NCI-H510A (cell line): Measurements from ENCODE around the gene LHX4.

ENCODE experiments used
- DNase-seq: peaks from one replicate; lab custom pipeline; 2025; lab: John Stamatoyannopoulos, UW

LHX4 gene

DNA sequence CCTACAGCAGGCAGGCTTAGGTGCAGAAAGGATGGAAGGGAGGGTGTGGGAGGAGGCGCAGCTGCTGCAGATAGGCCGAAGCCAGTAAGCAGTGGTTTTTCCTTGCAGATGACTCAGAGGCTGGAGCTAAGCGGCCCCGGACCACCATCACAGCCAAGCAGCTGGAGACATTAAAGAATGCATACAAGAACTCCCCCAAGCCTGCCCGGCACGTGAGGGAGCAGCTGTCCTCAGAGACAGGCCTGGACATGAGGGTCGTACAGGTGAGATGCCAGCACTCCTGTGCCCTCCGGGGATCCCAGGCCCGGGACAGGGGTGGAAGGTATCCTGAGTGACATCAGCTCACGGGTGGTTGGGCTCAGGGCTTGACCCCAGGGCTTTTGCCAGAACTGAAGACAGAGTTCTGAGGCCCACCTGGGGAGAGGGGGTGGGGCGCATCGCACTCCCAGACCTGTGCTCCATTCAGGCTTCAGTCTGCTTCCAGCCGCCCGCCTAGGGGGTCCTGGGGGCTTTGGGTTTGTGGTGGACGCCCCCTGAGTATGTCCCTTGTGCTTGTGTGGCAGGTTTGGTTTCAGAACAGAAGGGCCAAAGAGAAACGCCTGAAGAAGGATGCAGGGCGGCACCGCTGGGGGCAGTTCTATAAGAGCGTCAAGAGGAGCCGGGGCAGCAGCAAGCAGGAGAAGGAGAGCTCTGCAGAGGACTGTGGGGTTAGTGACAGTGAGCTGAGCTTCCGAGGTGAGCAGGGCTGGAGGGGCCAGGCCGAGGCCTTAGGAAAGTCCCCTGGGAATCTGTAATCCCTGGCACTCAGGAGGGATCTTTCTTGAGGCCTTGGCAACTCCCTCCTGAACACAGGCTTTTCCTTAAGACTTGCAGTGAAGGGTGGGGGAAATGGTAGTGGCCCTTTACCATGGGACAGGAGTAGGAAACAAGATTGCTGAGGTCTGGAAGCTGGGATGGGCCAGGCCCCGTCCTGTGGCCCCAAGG lies 41.5 kb downstream of the LHX4 start:
- DNase-seq = no peak

DNA sequence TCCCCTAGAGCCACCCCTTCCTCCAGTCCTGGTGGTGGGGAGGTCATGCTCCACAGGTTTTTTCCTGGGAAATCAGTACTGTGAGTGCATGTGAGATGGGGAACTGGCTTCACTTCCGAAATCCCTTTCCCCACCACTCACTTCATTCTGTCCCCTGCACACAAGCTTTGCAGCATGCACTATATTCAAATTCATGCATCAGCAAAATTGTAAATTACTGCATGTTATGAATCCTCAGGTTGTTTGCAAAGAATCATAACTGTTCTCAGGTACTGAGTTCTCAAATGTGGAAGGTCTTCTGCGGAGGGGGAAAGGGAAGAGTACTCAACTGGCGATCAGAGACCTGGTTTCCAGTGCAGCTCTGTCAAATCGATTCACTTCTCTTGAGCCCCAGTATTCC lies 42.3 kb downstream of the LHX4 start:
- DNase-seq = no peak

DNA sequence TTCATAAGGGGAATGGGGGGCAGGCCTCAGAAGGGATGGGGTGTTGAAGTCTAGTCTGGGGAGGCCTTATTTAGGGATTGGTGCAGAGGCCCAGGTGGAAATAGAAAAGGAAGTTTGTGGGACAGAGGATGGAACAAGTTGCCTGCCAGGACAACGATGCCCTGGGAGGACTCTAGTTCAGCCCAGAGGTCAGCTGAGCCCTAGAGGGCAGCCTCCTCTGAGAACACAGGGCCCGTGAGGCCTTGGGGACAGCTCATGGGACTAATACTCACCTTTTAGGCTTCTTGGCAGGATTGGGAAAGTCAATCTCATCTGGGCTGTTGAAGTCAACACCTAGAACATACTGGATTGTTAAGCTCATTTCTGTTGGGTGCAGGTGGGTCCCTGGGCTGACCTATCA lies 43.0 kb downstream of the LHX4 start:
- DNase-seq = no peak

DNA sequence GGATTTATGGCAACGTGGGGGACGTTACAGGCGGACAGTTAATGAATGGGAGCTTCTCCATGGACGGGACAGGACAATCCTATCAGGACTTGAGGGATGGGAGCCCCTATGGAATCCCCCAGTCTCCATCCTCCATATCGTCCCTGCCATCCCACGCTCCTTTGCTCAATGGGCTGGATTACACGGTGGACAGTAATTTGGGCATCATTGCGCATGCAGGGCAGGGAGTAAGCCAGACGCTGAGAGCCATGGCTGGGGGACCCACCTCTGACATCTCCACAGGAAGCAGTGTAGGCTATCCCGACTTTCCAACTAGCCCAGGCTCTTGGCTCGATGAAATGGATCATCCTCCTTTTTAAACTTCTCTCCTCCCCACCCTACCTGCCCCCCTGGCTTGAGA lies 44.2 kb downstream of the LHX4 start:
- no peak for DNase-seq

DNA sequence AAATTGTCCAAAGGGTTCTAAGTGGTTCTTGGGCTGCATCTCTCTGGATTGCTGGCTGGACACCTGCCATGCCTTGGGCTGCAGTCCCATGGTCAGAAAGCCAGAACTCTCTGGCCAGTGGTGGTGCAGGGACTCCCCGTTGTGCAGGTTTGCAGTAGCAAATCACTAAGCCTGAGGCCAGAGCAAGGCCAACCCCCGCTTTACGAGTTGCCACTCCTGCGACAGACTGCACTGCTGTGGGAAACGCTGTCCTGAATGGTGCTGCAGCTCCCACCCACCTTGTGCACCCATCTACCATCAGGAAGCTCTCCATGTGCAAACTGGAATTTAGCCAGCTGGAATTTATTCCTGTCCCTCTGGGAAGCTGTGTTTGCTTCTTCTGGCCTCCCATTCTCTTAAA lies 45.7 kb downstream of the LHX4 start:
- no peak for DNase-seq

DNA sequence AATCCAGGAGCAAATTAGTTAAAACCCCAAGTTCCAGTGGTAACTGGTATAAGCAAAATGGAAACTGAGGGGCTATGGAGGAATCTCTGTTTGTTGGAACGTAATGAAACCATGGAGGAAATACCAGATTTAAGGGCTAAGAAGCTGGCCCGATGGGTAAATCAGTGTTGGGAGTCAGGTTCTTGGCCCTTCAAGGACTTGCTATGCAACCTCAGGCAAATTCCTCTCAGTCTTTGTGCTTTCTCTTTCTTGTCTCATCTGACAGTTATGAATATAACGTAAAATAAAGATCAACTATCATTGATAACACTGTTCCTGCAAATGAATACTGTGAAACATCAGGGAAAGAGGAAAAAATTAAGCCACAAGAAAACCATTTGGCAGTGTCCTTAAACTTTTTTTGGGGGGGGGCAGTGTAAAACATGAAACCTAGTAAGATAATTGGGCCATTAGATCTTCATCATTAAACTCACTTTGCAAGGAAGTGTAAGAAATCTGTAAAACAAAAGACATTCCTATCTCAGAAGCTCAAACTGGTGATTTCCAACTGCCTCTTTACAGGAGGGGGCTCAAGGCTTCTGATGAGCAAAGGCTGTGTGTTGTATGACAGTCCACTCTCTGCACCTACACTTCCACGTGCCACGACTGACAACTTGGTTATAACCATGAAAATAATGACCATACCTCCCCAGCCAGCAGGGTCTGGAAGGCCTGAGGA lies 47.6 kb downstream of the LHX4 start:
- DNase-seq = no peak

DNA sequence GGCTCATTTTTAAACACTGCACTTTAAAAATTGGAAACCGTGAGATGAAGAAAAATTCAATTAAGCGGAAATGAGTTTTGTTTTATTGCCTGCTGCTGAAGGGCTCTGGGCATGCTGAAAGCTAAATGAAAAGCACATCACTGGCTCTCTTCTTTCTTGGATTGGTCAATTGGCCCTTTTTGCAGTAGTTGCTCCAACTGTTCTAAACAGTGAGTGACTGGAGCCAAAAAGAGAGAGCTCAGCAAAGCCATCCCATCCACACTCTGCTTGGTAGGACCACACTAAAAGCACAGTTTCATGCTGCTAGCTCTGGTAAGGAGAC lies 48.1 kb downstream of the LHX4 start:
- no peak for DNase-seq

DNA sequence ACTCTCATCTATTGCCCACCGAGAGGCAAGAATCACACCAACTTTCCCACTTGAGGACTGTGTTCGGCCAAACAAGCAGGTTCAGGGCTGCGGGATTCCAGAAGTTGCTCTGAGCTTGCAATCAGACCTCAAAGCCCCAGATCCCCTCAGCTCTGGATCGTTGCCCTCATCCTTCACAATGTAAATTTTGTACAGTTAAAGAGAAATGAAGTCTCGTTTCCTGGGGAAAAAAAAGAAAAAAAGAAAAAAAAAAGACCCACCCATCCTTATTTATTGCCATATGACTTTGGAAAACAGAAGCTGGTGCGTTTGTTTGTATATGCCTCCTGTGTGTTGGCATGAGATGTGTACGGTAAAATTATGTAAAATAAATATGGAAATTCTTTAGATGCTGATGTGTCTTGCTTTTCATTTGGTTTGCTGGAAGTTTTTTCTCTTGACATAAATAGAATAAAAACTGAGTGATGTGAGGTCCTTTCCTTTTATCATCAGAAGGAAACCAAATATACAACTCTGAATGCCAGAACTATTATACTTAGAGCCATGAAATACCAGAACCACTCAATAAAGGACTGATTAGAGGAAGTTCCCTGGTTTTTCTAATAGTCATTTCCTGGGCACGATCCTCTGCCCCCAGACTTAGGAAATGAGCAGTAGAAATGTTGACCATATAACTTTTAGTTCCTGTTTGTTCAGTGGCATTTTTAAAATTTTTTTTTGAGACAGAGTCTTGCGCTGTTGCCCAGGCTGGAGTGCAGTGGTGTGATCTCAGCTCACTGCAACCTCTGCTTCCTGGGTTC lies 48.7 kb downstream of the LHX4 start:
- DNase-seq = no peak

DNA sequence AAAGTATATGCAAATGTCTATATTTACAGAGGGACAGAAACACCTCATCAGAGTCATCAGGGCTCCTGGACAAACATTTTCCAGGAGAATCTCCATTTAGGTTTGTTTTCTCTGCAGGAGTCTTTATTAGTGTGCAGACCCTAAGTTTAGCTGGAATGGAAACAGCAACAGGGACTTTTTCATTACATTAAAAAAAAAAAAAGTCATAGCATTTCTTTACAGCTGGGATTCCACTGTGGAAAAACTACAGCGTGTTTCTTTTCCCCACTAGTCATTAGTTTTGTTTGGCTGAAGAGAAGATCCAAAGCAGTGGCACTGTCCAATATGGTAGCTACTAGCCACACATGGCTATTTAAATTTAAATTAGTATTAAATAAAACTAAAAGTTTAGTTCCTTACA lies 49.6 kb downstream of the LHX4 start:
- DNase-seq = no peak

DNA sequence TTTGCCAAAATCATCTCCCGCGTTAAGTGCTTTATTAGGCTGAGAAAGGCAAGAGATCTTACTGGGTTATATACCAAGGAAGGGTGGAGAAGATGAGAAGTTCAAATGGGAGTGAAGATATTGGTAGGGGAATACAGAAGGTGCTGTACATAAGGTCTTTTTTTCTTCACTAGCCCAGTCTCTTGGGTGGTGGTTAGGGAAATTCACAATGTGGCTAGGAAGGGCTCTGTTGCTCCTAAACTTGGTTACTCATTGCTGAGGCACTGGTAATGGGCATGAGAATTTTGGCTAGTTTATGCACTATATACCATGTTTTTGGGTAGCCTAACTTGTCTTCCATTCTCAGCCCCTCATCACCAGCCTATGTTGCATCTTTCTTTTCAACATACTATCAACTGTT lies 50.6 kb downstream of the LHX4 start:
- no peak for DNase-seq

DNA sequence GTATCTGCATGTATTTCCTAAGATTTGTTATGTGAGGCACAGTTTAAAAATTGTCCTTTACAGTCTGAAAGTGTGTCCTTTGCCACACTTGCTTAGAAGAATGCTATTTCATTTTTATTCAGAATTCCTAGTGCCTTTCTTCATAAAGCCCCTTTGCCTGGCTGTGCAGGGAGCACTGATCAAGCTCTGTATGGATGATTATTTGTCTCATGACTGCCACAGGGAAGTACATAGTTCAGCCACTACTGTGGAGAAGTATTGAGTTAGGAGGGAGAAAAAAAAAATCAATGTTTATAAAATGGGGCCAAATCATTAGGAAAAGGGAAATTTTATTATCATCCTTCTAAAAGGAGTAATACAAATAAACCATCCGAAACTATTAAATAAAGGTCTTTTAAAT lies 51.4 kb downstream of the LHX4 start:
- no peak for DNase-seq

DNA sequence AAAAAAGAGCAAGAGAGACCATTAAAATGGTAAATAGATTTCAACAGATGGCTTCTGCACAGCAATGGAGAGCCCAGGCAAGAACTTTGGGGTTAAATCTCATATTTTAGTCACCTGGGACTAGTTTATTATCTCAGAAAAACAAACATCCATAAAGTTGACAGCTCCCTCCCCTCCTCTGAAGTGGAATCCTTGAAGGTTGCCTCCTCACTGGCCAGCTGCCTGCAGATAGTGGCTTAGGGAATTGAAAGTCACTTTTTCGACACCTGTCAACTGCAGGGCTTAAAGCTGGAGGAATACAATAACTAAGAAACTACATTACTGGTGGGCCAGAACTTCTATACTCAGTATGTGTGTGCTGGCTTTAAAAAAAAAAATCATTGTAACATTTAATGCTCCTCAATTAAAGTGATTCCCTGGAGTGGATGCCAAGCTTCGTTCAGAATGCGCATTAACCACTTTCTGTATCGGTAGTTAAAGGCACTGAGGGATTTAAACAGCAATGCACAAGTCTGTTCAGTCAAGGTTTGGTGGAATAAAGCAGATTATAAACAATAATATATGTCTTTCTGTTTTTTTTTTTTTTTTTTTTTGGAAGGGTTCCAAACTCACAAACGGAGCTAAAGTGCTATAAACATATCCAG lies 52.5 kb downstream of the LHX4 start:
- DNase-seq = no peak

DNA sequence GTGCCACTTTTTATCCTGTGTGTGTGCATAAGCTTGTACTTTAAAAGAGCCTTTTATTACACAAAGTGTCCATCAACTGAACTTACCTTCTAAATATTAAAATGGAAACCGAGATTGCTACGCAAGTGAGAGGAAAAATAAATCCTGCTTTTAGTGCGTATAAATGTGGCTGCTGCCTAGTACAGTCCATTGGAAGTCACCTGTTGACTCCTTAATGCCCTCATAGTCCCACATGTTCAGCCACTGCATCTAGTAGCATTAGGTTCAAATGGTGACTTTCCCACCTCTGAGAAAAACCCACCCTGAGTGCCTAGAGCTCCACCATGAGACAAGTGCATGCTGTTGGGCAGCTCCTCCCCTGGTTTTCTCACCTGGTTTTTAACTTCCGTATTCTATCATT lies 53.0 kb downstream of the LHX4 start:
- DNase-seq = no peak

DNA sequence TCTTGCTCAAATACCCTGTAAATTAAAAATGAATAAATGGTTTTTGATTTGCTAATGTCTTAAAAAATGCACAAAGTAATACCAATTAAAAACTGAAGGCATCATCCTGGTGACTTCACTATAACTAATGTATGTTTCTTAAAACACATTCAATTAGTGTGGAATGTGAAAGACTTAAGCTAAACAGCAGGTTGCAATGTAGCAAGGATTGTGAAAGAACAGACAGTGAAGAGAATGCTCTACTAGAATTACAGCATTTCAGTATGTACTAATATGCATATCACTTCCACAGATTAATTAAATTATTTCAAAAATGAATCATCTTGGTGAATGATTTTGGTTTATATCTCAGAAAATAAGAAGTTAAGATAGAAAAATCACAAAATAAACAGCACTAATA lies 56.4 kb downstream of the LHX4 start:
- no peak for DNase-seq

DNA sequence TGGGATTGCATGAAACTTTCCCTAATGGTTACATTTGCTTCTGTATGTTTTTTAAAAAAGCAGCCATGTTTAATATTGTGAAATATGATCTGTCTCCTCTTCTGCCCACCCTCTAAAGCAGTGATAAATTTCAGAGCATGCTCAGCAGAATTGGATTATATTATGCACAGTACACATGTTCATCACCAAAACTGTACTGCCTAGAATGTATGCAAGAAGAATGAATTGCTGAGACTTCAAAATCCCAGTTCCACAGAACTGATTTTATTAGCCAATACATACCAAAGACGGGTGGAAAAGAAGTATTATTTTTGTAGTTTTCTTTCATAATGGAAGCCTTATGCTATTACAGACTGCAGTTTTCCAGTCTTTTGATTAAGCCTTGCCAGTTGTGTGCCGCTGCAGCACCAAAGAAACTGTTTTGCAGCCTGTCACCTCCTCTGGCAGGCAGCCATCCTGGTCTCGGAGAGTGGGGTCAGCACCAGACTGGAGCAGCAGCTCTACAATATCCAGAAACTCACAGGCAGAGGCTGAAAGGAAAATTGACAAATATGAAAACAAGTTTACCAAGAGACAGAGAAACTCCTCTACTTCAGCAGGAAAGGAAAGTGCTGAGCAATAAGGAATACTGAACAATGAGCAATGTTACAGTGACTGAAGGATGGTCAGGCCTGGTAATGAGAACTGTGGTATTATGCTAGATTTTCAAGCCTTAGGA lies 58.1 kb downstream of the LHX4 start:
- DNase-seq = no peak

DNA sequence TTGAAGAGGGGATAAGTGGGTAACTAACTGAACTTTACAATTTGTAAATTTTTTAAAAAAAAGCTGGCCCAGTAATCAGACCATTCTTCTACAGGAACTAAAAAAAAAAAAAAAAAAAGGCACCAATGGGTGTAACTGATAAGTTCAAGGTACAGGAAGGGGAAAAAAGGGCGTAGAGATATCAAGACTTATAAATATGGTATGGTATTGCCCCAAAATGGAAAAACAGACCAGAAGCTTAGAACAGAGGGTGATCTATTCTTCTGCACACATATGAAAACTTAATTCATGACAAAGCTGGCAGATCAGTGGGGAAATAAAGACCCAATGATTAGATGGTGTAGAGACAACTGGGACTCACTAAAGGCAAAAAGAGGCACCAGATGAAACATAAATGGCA lies 58.9 kb downstream of the LHX4 start:
- no peak for DNase-seq

DNA sequence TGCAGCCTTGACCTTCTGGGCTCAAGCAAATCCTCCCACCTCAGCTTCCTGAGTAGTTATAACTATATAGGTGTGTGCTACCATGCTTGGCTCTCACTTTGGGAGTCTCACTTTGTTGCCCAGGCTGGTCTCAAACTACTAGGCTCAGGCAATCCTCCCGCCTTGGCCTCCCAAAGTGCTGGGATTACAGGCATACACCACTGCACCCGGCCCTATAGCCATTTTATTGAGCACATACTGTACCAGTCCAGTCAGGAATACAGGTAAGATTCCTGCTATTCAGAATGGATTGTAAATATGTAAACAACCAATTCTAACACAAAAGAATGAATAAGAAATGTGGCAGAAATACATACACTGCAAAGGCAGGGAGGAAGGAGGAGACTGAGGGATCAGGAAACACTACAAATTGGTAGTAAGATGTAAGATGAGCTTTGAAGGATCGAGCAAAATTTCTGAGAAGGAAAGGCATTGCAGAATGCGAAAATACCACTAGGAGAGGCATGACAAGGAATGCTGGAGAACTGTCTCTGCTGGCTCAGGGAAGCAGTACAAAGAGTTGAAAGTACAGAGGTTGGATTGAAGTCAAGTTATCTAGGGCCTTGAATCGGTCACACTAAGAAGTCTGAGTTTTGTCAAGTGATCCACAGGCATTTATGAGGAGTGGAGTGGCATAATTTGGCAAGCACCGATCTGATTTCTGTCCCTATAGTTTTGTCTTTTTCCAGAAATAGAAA lies 60.4 kb downstream of the LHX4 start:
- DNase-seq = no peak

DNA sequence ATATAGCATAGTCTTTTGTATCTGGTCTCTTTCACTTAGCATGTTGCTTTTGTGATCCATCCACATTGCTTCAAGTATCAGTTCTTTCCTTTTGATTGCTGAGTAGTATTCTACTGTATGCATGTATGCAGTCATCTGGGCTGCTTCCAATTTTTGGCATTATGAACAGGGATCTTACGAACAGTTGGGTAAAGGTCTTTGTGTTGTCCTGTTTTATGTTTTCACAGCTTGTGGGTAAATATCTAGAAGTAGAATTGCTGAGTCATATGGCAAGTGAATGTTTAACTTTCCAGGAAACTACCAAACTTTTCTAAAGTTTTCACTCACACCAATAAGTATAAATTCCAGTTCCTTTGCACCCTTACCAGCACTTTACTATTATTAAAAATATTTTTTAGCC lies 60.9 kb downstream of the LHX4 start:
- no peak for DNase-seq

DNA sequence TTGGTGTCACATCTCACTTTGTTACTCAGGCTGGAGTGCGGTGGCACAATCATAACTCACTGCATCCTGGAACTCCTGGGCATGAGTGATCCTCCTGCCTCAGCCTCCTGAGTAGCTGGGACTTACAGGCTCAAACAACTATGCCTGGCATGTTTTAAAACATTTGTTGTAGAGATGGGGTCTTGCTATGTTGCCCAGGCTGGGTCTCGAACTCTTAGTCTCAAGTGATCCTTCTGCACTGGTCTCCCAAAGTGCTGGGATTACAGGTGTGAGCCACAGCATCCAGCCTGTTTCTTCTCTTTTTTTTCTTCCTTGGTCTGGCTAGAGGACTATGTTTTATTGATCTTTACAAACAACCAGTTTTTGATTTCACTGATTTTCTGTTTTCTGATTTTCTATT lies 64.6 kb downstream of the LHX4 start:
- DNase-seq = no peak

DNA sequence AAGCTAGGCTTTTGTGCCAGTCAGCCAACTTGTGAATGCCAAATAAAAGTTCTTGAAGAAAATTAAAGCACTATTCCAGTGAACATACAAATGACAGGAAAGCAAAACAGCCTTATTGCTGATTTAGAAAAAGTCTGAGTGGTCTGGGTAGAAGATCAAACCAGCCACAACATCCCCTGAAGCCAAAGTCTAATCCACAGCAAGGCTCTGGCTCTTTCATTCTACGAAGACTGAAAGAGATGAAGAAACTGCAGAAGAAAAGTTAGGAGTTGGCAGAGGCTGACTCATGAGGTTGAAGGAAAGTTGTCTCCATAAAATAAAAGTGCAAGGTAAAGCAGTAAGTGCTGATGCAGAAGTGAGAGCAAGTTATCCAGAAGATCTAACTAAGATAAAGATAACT lies 65.9 kb downstream of the LHX4 start:
- DNase-seq = no peak
